Measurements from ENCODE around the gene CHP1. TPM values are rescaled to one million over a fixed set of nuclear protein-coding genes. Genes with fewer than 3 reads are reported as not detected.

Gene CHP1
- total and polyA plus RNA-seq, 9 of the 15 experiments (the other 6 are each of a cell fraction or from before 2014, with no cell fraction given), result 31.7 to 83.4 (median 67.6) TPM

GRCh38 chr15:41230650-41231421 lies at the start of gene CHP1, which contains the start of gene EXD1 (continued):
- TF ChIP-seq POLR2B (IDR thresholded peaks at IDR 0.05; ENCODE audit: low read depth, partially characterized antibody), result peak; percentile 80
- no peak for TF ChIP-seq ZSCAN29 (IDR thresholded peaks at IDR 0.05)
- TF ChIP-seq ZBTB5 (IDR thresholded peaks at IDR 0.05), result peak; percentile 100
- TF ChIP-seq ELF2 (CRISPR knock-in tag; IDR thresholded peaks at IDR 0.05), result peak; percentile 79
- peak; percentile 72; the same call in 1 of the 2 replicates for TF ChIP-seq KLF1 (tag; IDR thresholded peaks at IDR 0.05)
- no peak for TF ChIP-seq SMAD1 (IDR thresholded peaks at IDR 0.05; ENCODE audit: low read depth, low read length, partially characterized antibody)
- no peak for TF ChIP-seq ZNF583 (CRISPR knock-in tag; IDR thresholded peaks at IDR 0.05)
- peak; percentile 90 for TF ChIP-seq CREM (IDR thresholded peaks at IDR 0.05; ENCODE audit: low read depth)
- no peak for TF ChIP-seq HDAC8 (tag; IDR thresholded peaks at IDR 0.05)
- TF ChIP-seq TCF7L2 (IDR thresholded peaks at IDR 0.05; ENCODE audit: low read depth, low read length), result 0 out of 2 replicates have a peak, but pooled peaks have one; percentile 45
- no peak for TF ChIP-seq ZNF785 (CRISPR knock-in tag; IDR thresholded peaks at IDR 0.05)
- TF ChIP-seq MYBL2 (IDR thresholded peaks at IDR 0.05; ENCODE audit: low read depth), result peak; percentile 80
- TF ChIP-seq MYBL2 (CRISPR knock-in tag; IDR thresholded peaks at IDR 0.05; ENCODE audit: borderline replicate concordance), result no peak
- peak; percentile 74 for TF ChIP-seq CHAMP1 (IDR thresholded peaks at IDR 0.05)
- TF ChIP-seq HLTF (IDR thresholded peaks at IDR 0.05), result 0 out of 2 replicates have a peak, but pooled peaks have one; percentile 48
- peak; percentile 74; the same call in 1 of the 2 replicates for TF ChIP-seq ZNF445 (CRISPR knock-in tag; IDR thresholded peaks at IDR 0.05; ENCODE audit: low read depth)
- TF ChIP-seq FOXJ3 (CRISPR knock-in tag; IDR thresholded peaks at IDR 0.05), result no peak
- TF ChIP-seq RERE (CRISPR knock-in tag; IDR thresholded peaks at IDR 0.05; ENCODE audit: borderline replicate concordance), result peak; percentile 57; the same call in 1 of the 2 replicates

All from K562 (cell line).